ENCODE measurements around the gene SELENOH. TPM values are rescaled to one million over a fixed set of nuclear protein-coding genes. Genes with fewer than 3 reads are reported as not detected.

SELENOH gene
- total and polyA plus RNA-seq, 9 of the 15 experiments (the other 6 are each of a cell fraction or from before 2014, with no cell fraction given): 16.6 to 299 (median 118) TPM

DNA sequence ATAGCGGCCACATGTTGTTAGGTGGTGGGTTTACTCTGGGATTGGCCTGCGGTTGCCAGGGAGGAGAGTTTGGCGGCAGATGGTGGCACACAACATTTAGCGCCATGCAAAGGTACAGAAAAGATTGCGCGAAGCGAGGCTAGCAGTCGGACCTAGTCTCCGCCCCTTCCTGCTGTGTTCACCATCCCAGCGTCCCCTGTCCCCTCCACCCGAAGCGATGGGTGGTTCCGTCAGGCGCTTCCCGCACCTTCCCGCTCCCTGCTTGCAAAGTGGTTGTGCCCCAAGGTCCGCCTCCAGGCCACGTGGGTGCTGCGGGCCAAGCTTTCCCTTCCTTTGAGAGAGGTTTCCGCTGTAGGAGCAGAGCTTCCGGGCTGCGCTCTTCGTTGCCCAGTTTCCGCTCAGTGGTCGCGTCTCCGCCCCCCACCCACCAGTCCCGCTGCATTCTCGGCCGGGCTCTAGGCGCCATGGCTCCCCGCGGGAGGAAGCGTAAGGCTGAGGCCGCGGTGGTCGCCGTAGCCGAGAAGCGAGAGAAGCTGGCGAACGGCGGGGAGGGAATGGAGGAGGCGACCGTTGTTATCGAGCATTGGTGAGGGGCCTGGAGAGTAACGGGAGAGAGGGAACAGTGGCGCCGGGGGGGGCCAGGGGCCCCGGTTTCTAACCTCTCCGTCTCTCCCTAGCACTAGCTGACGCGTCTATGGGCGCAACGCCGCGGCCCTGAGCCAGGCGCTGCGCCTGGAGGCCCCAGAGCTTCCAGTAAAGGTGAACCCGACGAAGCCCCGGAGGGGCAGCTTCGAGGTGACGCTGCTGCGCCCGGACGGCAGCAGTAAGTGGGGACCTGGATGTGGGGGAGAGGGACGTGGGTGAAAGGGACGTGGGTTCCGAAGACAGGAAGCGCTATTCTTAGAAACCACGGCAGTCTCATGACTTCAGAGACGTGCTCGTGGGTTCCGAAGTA lies at the start of gene SELENOH (continued):
- peak; percentile 28; the same call in 1 of the 2 replicates for TF ChIP-seq DEAF1 (CRISPR knock-in tag; IDR thresholded peaks at IDR 0.05)
- TF ChIP-seq NFATC3 (IDR thresholded peaks at IDR 0.05): no peak
- TF ChIP-seq EP300 (IDR thresholded peaks at IDR 0.05; ENCODE audit: low read length): peak; percentile 69
- peak; percentile 24; the same call in 1 of the 2 replicates for TF ChIP-seq KLF10 (CRISPR knock-in tag; IDR thresholded peaks at IDR 0.05)
- peak; percentile 73 for TF ChIP-seq RBBP5 (IDR thresholded peaks at IDR 0.05; ENCODE audit: borderline replicate concordance, insufficient read depth, low read length, poor library complexity, severe bottlenecking)
- no peak for TF ChIP-seq HDAC6 (IDR thresholded peaks at IDR 0.05; ENCODE audit: low read depth, low read length)
- TF ChIP-seq ETV5 (CRISPR knock-in tag; IDR thresholded peaks at IDR 0.05; ENCODE audit: low read depth): peak; percentile 97
- no peak for TF ChIP-seq BRF1 (IDR thresholded peaks at IDR 0.05; ENCODE audit: borderline replicate concordance, extremely low read depth, insufficient read length)
- no peak for TF ChIP-seq ZNF324 (CRISPR knock-in tag; IDR thresholded peaks at IDR 0.05)
- peak; percentile 46; the same call in 1 of the 2 replicates for TF ChIP-seq NFE2 (IDR thresholded peaks at IDR 0.05; ENCODE audit: low read depth)
- no peak; the same call in 1 of the 2 replicates for TF ChIP-seq MIER1 (IDR thresholded peaks at IDR 0.05; ENCODE audit: low read depth)
- no peak for TF ChIP-seq HOMEZ (CRISPR knock-in tag; IDR thresholded peaks at IDR 0.05)
- TF ChIP-seq MAFF (IDR thresholded peaks at IDR 0.05; ENCODE audit: low read length): no peak; the same call in 1 of the 2 replicates
- TF ChIP-seq, protein P1, sequence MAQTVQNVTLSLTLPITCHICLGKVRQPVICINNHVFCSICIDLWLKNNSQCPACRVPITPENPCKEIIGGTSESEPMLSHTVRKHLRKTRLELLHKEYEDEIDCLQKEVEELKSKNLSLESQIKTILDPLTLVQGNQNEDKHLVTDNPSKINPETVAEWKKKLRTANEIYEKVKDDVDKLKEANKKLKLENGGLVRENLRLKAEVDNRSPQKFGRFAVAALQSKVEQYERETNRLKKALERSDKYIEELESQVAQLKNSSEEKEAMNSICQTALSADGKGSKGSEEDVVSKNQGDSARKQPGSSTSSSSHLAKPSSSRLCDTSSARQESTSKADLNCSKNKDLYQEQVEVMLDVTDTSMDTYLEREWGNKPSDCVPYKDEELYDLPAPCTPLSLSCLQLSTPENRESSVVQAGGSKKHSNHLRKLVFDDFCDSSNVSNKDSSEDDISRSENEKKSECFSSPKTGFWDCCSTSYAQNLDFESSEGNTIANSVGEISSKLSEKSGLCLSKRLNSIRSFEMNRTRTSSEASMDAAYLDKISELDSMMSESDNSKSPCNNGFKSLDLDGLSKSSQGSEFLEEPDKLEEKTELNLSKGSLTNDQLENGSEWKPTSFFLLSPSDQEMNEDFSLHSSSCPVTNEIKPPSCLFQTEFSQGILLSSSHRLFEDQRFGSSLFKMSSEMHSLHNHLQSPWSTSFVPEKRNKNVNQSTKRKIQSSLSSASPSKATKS (CRISPR knock-in tag; IDR thresholded peaks at IDR 0.05): no peak
- TF ChIP-seq MYBL2 (IDR thresholded peaks at IDR 0.05; ENCODE audit: low read depth): no peak
- TF ChIP-seq MYBL2 (CRISPR knock-in tag; IDR thresholded peaks at IDR 0.05; ENCODE audit: borderline replicate concordance): no peak
- TF ChIP-seq ZNF398 (CRISPR knock-in tag; IDR thresholded peaks at IDR 0.05): no peak
- no peak for TF ChIP-seq SAFB2 (IDR thresholded peaks at IDR 0.05; ENCODE audit: borderline replicate concordance, low read depth, low read length, severe bottlenecking)
- TF ChIP-seq PCBP1 (IDR thresholded peaks at IDR 0.05; ENCODE audit: low read depth, low read length, poor library complexity, severe bottlenecking): no peak

Data from K562 (cell line).